K562 (cell line): ENCODE results near the gene PAX2. TPM values are rescaled to one million over a fixed set of nuclear protein-coding genes. Genes with fewer than 3 reads are reported as not detected.

Experiments used
- ATAC-seq: fragments of 200-7000 bp; cut with Tn5 transposase; 3 replicates; pipeline ENCODE4 v1.9.1; 2020; ENCODE audit warnings: moderate library complexity
- BruUV-seq: library from RNA; stranded (reverse); fragments of 400-500 nt; replicated peaks from 2 replicates; lab custom pipeline; 2021; lab: Mats Ljungman, UMichigan
- CTCF ChIA-PET: fragments of 300-600 bp; formaldehyde crosslinking; extraction: SDS; loops from one replicate; lab custom pipeline; 2021; ENCODE audit warnings: low intra/inter-chr PET ratio; lab: Yijun Ruan, JAX
- POLR2A ChIA-PET: fragments of 300-600, 350-650 bp; sonication (Branson Sonifier 250); formaldehyde crosslinking; extraction: SDS; loops from one replicate; lab custom pipeline; 2021; ENCODE audit warnings: antibody characterized with exemption, inconsistent platforms; lab: Yijun Ruan, JAX
- DNase-seq, 4 experiments: peaks; one replicate each; pipeline versions ENCODE4 v3.0.0 to v3.0.0-alpha.2; 2011 to 2018; ENCODE audit warnings: low spot score in 3 of 4, mixed read lengths in 3 of 4; ENCODE audit errors: extremely low read depth in 1 of 4
- FAIRE-seq: peaks from 2 replicates; lab custom pipeline; 2011; peaks lifted over from hg19 to GRCh38; lab: Jason Lieb, UNC
- H2AFZ ChIP-seq: 2 replicates; pipeline ENCODE4 v1.6.0; 2011; ENCODE audit warnings: low read depth, low read length, control low read depth, inconsistent platforms
- H3K27ac ChIP-seq: fragments of 200-600 bp; 3 replicates; pipeline ENCODE4 v1.8.0; 2011; ENCODE audit warnings: low read depth, mild to moderate bottlenecking, control low read depth, inconsistent platforms, low read length, moderate library complexity, mixed read lengths; ENCODE audit errors: extremely low read depth
- H3K27me3 ChIP-seq, 2 experiments: fragments of 300-600 bp in 1 of 2; 2 replicates in 1 of 2; 3 replicates in 1 of 2; pipeline versions ENCODE4 v1.6.0 to v1.8.0; 2011; ENCODE audit warnings: inconsistent platforms in 2 of 2, low read length in 2 of 2, mild to moderate bottlenecking in 1 of 2, mixed read lengths in 1 of 2, moderate library complexity in 1 of 2; ENCODE audit not compliant: control insufficient read depth in 2 of 2, insufficient read depth in 2 of 2
- H3K36me3 ChIP-seq: fragments of 300-600 bp; 3 replicates; pipeline ENCODE4 v1.8.0; 2011; ENCODE audit warnings: mild to moderate bottlenecking, low read length, inconsistent platforms; ENCODE audit not compliant: control insufficient read depth, insufficient read depth
- H3K4me1 ChIP-seq, 2 experiments: fragments of 200-600 bp in 1 of 2; replicated peaks in 1 of 2; 2 replicates in 1 of 2; 3 replicates in 1 of 2; pipeline versions ENCODE4 v1.5.1 to v1.8.0; 2011; ENCODE audit warnings: inconsistent platforms in 2 of 2, low read length in 2 of 2, mild to moderate bottlenecking in 1 of 2, mixed read lengths in 1 of 2, moderate library complexity in 1 of 2; ENCODE audit not compliant: control insufficient read depth in 2 of 2, insufficient read depth in 2 of 2
- H3K4me2 ChIP-seq: 2 replicates; pipeline ENCODE4 v1.6.1; 2011; ENCODE audit warnings: low read length, control low read depth, inconsistent platforms, mixed read lengths; ENCODE audit not compliant: insufficient read depth
- H3K4me3 ChIP-seq: fragments of 200-600 bp; sonication (generic), shearing (Covaris generic); 2 replicates; pipeline ENCODE4 v1.5.1; 2016; ENCODE audit warnings: control low read depth, inconsistent platforms
- H3K79me2 ChIP-seq: fragments of 200-600 bp; 3 replicates; pipeline ENCODE4 v1.8.0; 2011; ENCODE audit warnings: low read length, inconsistent platforms; ENCODE audit not compliant: control insufficient read depth, insufficient read depth
- H3K9ac ChIP-seq, 2 experiments: 2 replicates each; pipeline versions ENCODE4 v1.6.0 to v1.6.1; 2011; ENCODE audit warnings: low read depth in 2 of 2, low read length in 2 of 2, control low read depth in 1 of 2, inconsistent platforms in 1 of 2, mild to moderate bottlenecking in 1 of 2, mixed read lengths in 1 of 2; ENCODE audit not compliant: insufficient read depth in 1 of 2
- H3K9me1 ChIP-seq: one replicate; pipeline ENCODE4 v1.6.0; 2011; ENCODE audit warnings: inconsistent platforms, mild to moderate bottlenecking, low read length, moderate library complexity; ENCODE audit not compliant: control insufficient read depth, insufficient read depth
- H3K9me3 ChIP-seq: replicated peaks from 2 replicates; pipeline ENCODE4 v1.5.1; 2011; ENCODE audit warnings: low read depth, low read length, inconsistent platforms; ENCODE audit not compliant: control insufficient read depth, insufficient read depth
- H4K20me1 ChIP-seq: replicated peaks from 2 replicates; pipeline ENCODE4 v1.6.1; 2011; ENCODE audit warnings: low read length, inconsistent platforms, mixed read lengths; ENCODE audit not compliant: control insufficient read depth, insufficient read depth
- HSF4 ChIP-seq: fragments of 250-450 bp; sonication (Bioruptor Pico); IDR thresholded peaks from 2 replicates; pipeline ENCODE4 v2.1.2; 2022; ENCODE audit warnings: mild to moderate bottlenecking, moderate library complexity, borderline replicate concordance
- NKRF ChIP-seq: fragments of 450-650 bp; IDR thresholded peaks from 2 replicates; pipeline ENCODE4 v1.6.1; 2016; ENCODE audit warnings: borderline replicate concordance
- NR2C1 ChIP-seq, 2 experiments: fragments of 450-650 bp; IDR thresholded peaks; 2 replicates each; pipeline ENCODE4 v1.6.1; 2017; ENCODE audit warnings: mild to moderate bottlenecking in 2 of 2, antibody characterized with exemption in 1 of 2, inconsistent platforms in 1 of 2, missing compliant biosample characterization in 1 of 2, missing genetic modification characterization in 1 of 2
- RBM25 ChIP-seq: fragments of 200-400 bp; formaldehyde crosslinking; IDR thresholded peaks from 2 replicates; pipeline ENCODE4 v1.6.1; 2018; ENCODE audit warnings: low read length, low read depth, moderate library complexity; ENCODE audit not compliant: severe bottlenecking
- ZBTB8A ChIP-seq: fragments of 450-650 bp; IDR thresholded peaks from 2 replicates; pipeline ENCODE4 v1.6.1; 2018; ENCODE audit warnings: mild to moderate bottlenecking, moderate library complexity; ENCODE audit not compliant: partially characterized antibody
- ZC3H4 ChIP-seq: sonication (generic); formaldehyde crosslinking; IDR thresholded peaks from 2 replicates; pipeline ENCODE4 v1.9.0; 2021; ENCODE audit warnings: missing genetic modification reagents, borderline replicate concordance
- WGBS: fragments of 100-300 bp; shearing (Covaris generic); methylation state at CpG from one replicate; pipeline ENCODE4 v1.1.6; 2016; ENCODE audit warnings: low coverage, mixed read lengths; ENCODE audit not compliant: insufficient coverage; ENCODE audit errors: missing lambda C conversion rate; 5-methylcytosine and 5-hydroxymethylcytosine counted together
- in situ Hi-C: fragments of 300-500 bp; cut with MboI; formaldehyde crosslinking; loops from 4 replicates; pipeline ENCODE4 v1.15.0; 2018; ENCODE audit warnings: inconsistent platforms, mixed read lengths
- intact Hi-C: fragments of 100-400 bp; cut with micrococcal nuclease; formaldehyde crosslinking; loops from 2 replicates; pipeline ENCODE4 v1.14.2; 2022
- polyA plus RNA-seq, 8 experiments: library from polyadenylated mRNA; depleted of rRNA in 4 of 8; stranded (reverse) in 5 of 8; unstranded in 3 of 8; fragments of >200 nt; fragmentation: Nextera tagmentation in 2 of 8; fragmentation: Illumina TruSeq in 1 of 8; extraction: Ambion mirVana in 2 of 8; extraction: Trizol in 1 of 8; gene quantifications; 2 replicates each; pipeline versions ENCODE4 v1.2.1 to v1.2.3, GENCODE V29; 2011 to 2014; ENCODE audit warnings: inconsistent platforms in 1 of 8, missing spikeins in 1 of 8
- total RNA-seq, 7 experiments: library from RNA; depleted of rRNA in 6 of 7; stranded (reverse); fragments of >200 nt in 6 of 7; fragmentation: Illumina TruSeq in 2 of 7; extraction: Trizol in 2 of 7; gene quantifications; 2 replicates each; pipeline versions ENCODE4 v1.2.1 to v1.2.3, GENCODE V29; 2011 to 2021; ENCODE audit warnings: low replicate concordance in 1 of 7
- TF ChIP-seq, protein P1 (sequence below): sonication (generic); formaldehyde crosslinking; IDR thresholded peaks from 2 replicates; pipeline ENCODE4 v1.8.1; 2023; ENCODE audit warnings: mild to moderate bottlenecking, missing genetic modification reagents

Gene PAX2
- total and polyA plus RNA-seq, 9 of the 15 experiments (the other 6 are each of a cell fraction or from before 2014, with no cell fraction given) = not detected

DNA sequence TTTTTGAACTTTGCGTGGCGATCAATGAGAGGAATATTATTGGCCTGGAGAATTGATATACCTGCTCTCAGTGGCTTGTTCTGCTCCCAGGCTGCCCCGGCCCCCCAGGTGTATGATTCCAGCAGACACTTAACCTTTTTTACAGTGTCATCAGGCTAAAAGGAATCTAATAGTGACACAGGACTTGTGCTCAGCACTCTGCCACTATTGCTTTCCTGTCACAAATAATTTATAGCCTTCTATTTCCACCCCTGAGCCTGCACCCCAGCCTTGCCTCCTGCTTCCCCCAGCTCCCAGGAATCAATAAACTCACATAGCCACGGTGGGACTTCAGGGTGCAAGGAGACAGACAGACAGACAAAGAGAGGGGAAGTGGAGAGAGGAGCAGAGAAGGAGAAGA is 28.3 kb downstream of the PAX2 start (continued):
- no peak for TF ChIP-seq RBM25
- TF ChIP-seq ZC3H4 = no peak
- no peak for TF ChIP-seq HSF4
- TF ChIP-seq, protein P1, sequence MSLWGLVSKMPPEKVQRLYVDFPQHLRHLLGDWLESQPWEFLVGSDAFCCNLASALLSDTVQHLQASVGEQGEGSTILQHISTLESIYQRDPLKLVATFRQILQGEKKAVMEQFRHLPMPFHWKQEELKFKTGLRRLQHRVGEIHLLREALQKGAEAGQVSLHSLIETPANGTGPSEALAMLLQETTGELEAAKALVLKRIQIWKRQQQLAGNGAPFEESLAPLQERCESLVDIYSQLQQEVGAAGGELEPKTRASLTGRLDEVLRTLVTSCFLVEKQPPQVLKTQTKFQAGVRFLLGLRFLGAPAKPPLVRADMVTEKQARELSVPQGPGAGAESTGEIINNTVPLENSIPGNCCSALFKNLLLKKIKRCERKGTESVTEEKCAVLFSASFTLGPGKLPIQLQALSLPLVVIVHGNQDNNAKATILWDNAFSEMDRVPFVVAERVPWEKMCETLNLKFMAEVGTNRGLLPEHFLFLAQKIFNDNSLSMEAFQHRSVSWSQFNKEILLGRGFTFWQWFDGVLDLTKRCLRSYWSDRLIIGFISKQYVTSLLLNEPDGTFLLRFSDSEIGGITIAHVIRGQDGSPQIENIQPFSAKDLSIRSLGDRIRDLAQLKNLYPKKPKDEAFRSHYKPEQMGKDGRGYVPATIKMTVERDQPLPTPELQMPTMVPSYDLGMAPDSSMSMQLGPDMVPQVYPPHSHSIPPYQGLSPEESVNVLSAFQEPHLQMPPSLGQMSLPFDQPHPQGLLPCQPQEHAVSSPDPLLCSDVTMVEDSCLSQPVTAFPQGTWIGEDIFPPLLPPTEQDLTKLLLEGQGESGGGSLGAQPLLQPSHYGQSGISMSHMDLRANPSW (CRISPR knock-in tag) = no peak
- TF ChIP-seq ZBTB8A = no peak
- no peak for TF ChIP-seq NR2C1 (IDR thresholded peaks at IDR 0.05)
- TF ChIP-seq NR2C1 (tag; IDR thresholded peaks at IDR 0.05) = no peak

DNA sequence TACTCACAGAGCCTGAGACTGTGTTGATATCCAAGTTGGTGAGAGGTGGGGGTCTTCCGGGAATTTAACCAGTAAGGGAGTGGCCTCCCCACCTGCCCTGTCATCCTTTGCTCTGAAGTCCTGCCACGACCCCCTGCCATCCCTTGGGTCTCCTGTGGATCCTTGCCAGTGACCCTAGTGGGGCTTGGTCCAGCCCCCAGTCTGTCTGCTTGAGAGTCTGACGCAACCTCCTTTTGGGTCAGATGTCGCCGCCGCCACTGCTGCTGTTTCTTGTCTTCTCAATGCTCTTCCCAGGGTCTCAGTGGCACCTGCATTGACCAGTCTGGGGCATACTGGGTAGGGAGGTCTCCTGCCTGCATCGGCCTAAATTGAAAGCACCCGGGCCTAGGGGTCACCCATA is 28.8 kb downstream of the PAX2 start:
- H3K9ac ChIP-seq = no peak overlapping the region
- no peak for TF ChIP-seq NKRF
- ATAC-seq (no peak), FAIRE-seq (no peak), DNase-seq (no peak)
- H3K9me3 ChIP-seq = no peaks in the 10 kb centered on the region
- H3K27ac ChIP-seq = no peak overlapping the region
- H3K4me1 ChIP-seq = no peaks in the 10 kb centered on the region
- H3K4me2 ChIP-seq = no peak overlapping the region
- BruUV-seq = no TSS peak
- H4K20me1 ChIP-seq = no peaks in the 10 kb centered on the region
- ChIA-PET CTCF (no interaction called here), POLR2A (no interaction called here)
- H2AFZ ChIP-seq = no peak overlapping the region
- intact Hi-C loops (no loop called here), in situ Hi-C loops (no loop called here)
- H3K9me1 ChIP-seq = no peaks in the 10 kb centered on the region
- H3K79me2 ChIP-seq = no peaks in the 10 kb centered on the region
- H3K4me3 ChIP-seq = no peak overlapping the region
- H3K36me3 ChIP-seq = no peaks in the 10 kb centered on the region
- 1% methylated on average over 8 of the region's 8 CpGs for WGBS
- H3K27me3 ChIP-seq = peaks cover 3 to 40% of the 10 kb centered on the region in 2 experiments; a peak in 2 of 5 replicates
